Hepatic stellate cell (primary cell): ENCODE measurements around the gene LCN1.
"Not testable (repeated sequence)": the region's sequence is repeated elsewhere in the genome, so short reads cannot be mapped to it uniquely, and the experiment has no call there.

ENCODE experiments used
- DNase-seq: peaks from one replicate; pipeline ENCODE4 v3.0.0; 2011; ENCODE audit warnings: low spot score

Gene LCN1

DNA sequence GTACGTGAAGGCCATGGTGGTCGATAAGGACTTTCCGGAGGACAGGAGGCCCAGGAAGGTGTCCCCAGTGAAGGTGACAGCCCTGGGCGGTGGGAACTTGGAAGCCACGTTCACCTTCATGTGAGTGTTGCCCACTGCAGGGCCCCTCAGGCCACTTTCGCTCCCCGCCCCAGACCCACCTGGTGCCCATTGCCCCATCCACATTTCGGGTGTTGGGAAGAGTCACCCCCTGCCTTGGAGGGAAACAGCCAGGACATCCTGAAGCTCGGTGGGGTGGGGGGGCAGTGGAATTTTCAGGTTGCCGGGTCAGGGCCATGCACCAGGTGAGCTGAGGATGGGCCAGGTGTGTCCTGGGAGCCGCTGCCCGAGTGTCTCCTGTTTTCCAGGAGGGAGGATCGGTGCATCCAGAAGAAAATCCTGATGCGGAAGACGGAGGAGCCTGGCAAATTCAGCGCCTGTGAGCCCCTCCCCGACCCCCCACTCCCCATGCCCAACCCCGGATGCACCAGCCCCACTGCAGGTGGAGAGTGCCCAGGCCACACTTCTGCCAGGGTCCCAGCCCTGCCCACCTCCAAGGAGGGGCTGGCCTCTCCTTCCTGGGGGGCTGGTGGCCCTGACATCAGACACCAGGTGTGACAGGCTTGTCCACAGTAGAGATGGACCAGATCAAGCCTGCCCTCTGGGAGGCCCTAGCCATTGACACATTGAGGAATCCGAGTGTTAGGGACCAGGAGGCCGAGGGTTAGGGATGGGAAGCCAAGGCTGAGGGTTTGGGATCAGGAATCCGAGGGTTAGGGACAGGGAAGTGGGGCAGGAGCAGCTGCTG is 25.8 kb downstream of the LCN1 start:
- DNase-seq: not testable (repeated sequence)

DNA sequence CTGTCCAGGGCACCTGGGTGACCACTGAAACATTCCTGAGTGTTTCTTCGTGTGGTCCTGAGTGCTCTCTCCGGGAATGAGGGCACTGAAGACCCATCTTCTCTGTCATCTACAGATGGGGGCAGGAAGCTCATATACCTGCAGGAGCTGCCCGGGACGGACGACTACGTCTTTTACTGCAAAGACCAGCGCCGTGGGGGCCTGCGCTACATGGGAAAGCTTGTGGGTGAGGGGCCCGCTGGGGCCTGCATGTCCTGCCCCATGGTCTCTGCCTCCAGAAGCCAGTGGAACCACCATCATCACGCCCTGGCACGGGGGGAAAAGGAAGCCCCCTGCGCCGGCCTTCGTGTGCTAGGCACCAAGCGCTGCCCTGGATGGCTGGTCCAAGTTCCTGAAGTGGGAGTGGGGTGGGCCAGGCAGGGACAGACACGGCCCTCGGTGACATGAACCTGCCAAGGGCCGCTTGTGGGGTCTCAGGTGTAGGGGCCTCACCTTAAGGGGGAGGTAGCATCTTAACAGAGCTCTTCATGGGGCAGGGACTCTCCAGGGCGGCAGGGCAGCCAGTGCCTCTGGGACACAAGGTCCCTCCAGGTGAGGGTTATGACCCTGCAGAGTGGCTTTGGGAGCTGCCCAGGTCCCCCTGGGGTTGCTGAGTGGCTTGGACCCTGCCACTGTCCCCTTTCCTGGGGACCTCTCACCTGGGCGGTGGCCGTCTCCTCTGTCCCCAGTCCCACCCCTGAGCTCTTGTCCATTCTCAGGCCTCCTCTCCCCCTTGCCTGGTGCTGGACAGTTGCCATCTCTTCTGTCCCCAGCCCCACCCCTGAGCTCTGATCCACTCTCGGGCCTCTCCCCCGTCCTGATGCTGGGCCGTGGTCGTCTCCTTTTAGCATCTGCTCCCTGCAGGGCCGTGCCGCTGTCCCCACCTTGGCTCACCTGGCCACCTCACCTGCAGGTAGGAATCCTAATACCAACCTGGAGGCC is 26.8 kb downstream of the LCN1 start:
- DNase-seq: no peak

DNA sequence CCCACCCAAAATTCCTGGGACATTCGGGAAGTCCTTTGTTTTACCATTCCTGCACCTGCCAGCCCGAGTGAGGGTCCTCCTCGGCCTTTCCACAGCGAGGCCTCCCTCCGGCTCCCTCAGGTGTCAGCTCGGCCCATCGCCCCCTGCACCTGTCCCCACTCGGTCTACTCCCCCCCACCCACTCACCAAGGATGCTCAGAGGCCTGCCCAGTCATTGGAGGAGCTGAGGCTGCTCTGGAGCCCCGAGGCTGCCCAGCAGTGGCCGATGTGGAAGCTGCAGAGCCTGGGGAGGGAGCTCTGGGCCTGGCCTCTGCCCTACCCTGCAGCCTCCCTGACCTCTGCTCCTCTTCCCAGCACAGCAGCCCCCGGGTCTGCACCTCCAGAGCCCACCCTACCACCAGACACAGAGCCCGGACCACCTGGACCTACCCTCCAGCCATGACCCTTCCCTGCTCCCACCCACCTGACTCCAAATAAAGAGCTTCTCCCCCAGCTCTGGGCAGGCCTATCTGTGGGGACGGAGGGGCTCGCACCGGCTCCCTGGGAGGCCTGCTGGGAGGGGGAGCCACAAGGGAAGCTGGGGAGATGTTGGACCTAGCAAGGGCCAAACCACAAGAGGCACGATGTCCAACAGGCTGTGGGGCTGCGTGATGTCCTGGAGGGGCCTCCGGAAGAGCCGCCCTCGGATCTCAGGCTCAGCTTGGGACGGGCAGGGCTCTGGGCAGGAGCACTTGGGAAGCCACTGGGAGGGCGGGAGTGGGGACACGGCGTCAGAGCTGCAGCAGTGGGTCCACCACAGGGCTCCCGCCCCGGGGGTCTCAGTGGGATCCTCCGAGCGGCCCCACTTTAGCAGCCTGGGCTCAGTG is 28.5 kb downstream of the LCN1 start:
- DNase-seq: not testable (repeated sequence)

DNA sequence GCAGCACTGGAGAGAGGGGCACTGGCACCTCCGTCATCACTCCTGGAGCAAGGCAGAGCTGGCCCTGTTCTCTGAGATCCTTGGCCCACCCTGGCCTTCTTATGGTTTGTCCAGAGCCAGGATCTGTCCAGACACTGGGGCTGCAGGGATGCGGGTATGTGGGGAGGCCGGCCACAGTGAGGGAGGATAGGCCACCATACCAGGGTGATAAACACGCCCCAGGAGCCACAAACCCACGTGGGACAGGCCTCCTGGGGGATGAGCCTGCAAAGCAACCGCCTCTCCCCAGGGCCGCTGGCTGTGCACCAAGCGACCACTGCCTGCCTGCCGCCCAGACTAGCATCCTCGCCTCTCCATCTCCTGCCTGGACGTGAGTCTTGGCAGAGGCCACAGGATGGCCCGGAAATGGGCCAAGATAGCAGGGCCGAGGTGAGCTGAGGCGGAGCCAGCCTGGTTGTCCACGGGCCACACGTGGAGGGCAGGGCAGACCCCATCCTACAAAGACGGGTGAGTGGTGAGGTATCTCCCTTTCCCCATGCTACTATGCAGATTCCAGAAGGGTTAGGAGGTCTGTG is 29.2 kb downstream of the LCN1 start:
- no peak for DNase-seq

DNA sequence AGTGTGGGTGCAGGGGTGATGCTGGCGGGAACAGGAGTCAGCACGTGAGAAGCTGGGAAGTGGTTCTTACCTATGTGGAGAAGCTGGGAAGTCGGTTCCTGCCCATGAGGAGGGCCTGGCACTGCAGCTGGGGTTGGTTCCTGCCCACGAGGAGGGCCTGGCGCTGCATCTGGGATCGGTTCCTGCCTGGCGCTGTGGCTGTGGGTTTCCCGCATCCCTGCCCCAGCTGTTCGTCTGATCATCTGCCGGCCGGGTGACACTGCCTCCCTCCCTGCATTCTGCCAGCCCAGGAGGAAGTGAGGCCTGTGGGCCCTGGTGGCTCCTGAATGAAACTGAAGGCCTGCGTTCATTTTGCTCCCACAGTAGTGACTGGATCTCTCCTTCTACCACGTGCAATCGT is 29.8 kb downstream of the LCN1 start:
- DNase-seq: no peak

DNA sequence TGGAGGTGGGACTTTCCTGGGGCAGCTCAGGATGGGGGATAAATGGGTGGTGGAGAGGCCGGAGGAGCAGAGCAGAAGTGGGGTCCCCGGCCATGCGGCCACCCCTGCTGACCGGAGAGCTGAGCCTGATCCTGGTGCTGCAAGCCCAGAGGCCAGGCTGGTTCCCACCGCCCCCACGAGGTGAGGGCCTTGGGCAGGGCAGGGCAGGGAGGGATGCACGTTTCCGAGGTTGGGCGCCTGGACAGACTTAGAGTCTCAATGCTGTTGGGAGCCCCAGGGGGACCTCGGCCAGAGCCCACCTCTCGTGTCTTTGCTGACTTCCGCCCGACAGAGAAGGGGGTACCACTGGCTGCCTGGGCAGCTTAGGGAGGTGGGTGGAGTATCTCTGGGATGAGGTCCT is 30.2 kb downstream of the LCN1 start:
- DNase-seq: no peak

DNA sequence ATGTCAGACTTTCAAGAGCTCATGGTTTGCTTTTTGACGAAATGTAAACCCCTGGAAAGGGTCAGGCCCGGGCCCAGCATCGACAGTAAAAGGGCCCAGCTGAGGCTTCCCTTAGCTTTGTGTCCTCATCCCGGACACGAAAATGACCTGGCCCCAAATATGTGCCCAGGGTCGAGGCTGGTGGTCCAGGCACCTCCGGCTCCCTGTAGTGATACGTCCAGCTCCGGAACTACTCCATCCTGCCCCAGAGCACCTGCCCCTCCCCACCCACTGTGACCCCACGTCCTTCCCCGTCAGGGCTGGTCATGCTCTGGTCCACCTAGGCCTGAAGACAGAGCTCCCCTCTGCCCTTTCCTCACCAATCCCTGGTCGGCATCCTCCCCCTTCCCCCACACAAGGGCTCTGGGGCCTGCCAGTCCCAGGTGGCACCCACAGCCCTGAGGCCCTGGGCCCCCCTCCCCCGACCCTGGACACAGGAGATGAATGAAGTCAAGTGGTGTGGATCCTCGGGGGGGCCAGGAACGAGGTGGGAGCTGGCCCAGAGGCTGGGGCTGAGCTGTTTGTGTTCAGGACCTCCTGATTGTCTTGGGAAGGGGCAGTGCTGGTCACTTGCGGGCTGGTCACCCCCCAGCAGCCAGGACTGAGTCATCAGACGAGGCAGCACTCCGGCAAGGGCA is 30.9 kb downstream of the LCN1 start:
- DNase-seq: no peak

DNA sequence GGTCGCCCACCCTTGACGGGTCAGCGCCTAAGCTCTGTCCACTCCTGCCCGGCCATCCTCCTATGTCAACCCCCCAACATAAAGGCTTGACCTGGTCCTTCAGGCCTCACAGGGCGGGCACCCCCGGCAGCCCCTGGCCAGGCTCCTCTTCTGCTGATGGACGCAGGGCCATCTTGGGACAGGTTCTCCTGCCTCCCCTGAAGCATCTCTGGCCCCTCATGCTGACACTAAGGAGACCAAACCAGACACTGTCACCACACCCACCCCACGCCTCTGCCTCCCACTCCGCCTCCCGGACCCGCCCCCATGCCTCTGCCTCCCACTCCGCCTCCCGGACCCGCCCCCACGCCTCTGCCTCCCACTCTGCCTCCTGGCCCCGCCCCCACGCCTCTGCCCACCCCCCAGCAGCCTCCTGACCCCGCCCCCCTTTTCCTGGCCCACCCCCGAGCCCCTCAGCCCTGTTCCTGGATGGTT is 31.5 kb downstream of the LCN1 start:
- DNase-seq: no peak

DNA sequence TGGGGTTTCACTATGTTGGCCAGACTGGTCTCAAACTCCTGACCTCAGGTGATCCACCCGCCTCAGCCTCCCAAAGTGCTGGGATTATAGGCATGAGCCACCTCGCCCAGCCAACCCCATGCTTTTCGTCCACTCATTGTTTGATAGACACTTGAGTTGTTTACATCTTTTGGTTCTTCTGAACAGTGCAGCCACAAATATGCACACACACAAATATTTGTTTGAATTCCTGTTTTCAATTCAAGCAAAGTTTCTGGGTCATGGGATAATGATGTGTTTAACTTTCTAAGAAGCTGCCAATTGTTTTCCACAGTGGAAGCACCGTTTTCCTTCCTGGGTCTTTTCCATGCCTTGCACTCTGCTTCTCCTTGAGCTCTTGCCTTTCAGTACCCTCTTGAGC is 33.5 kb downstream of the LCN1 start:
- no peak for DNase-seq

DNA sequence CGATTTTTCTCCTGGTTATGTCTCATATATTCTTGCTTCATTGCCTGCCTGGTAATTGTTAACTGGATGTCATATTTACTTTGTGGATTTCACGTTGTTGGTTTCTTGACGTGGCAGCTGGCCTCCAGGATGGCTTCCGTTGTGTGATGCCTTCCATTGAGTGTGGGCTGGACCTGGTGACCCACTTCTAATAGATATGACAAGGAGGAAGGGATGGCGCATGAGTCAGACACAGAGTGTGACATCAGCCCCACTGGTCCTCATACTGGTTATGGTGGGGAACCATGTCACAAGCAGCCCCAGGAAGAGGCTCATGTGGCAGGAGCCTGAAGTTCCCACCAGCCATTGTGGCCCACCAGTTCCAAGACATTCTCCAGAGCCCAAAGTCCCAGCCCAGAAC is 34.0 kb downstream of the LCN1 start:
- no peak for DNase-seq

DNA sequence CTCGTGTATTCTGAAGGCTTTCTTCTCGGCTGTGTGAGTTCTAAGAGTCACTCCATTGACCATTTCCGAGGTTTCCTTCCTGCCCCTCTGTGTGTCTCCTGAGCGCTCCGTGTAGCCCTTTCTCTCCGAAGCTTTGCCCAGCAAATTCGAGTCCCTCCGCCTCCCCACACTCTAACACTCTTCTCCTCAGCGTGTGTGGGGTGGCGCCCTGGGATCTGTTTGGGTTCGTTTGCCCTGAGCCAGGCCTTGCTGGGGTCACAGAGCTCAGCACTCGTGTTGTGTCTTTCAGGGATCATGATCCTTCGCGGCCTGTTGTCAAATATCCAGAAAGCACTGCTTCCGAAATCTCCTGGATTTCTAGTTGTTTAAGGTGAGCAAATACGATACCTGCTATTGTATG is 34.7 kb downstream of the LCN1 start:
- no peak for DNase-seq

DNA sequence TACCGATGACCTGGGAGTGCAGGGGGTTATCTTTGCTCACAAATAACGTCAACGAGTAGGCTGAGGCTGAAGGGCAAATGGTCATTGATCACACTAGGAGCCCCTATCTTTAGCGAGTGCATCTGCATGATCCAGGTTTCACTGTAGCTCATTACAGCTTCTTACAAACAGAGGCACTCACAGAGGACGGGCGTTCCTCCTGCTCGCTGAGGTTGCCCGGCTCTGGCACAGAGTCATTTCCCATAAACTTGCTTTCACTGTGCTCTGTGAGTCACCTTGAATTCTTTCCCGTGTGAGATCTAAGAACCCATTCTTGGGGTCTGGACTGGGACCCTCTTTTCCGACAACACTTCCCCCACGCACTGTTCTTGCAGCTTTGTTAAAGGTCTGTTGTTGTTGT is 38.4 kb downstream of the LCN1 start:
- DNase-seq: no peak

DNA sequence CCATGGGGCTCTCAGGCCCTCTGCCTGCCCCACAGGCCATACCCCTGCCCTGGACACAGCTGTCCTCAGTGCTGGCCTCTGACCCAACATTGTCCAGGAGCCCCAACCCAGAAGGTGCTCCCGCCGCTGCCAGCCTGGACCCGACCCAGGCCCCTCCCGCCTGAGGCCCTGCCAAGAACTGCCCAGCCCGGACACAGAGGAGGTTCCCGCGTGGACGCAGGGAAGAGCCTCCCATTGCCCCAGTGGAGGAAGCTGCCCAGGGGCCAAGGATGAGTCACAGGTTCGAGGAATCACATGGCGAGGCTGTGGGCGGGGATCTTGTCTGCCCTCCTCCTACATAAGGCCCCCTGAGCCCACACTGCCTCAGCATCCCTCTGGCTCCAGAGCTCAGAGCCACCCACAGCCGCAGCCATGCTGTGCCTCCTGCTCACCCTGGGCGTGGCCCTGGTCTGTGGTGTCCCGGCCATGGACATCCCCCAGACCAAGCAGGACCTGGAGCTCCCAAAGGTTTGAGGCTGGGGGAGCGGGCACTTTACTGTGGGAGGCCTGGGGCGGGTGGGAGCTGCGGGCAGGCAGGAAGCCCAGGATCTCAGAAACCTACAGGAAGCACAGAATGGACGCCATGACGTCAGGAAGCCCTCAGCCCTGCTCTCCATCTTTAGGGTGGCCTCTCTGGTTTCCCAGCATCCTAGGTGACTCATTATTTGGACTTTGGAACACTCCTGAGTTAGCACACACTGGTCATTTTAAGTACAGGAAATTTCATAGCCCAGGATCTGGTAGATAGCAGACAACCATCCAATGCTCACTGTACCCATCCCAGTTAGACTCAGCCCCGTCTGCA is 40.4 kb downstream of the LCN1 start, which contains the start of gene PAEP:
Gene PAEP (plus strand): TSS at position 366 of the 844 bp plus-strand sequence.
- DNase-seq: no peak

DNA sequence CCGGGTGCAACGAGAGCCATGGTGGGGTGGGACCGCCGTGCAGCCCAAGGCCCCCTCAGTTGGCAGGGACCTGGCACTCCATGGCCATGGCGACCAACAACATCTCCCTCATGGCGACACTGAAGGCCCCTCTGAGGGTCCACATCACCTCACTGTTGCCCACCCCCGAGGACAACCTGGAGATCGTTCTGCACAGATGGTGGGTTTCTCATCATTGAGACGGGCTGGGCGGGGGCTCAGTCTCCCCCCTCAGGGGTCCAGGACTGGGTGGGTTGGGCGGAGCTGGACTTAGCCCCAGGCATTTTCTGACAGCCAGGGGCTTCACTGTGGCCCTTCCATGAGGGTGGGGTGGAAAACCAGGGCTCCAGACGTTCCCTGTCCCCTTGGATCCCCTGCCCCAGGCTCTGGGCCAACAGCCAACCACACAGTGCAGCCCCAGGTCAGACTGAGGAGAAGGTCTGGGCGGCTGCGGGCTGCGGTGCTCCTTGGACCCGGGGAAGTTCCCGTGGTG is 41.0 kb downstream of the LCN1 start:
- no peak for DNase-seq

DNA sequence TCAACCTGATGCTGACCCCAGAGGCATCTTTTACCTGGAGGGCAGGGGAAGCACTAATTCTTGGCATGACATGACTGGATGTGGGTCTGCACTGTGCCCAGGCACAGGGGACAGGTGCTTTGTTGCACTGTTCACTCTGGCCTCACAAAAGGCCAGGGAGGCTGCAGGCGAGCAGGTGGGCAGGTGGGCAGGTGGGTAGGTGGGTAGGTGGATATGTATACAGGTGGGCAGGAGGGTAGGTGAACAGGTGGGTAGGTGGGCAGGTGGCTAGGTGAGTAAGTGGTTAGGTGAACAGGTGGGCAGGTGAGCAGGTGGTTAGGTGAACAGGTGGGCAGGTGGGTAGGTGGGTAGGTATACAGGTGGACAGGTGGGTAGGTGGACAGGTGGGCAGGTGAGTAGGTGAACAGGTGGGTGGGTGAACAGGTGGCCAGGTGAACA is 41.8 kb downstream of the LCN1 start:
- no peak for DNase-seq

DNA sequence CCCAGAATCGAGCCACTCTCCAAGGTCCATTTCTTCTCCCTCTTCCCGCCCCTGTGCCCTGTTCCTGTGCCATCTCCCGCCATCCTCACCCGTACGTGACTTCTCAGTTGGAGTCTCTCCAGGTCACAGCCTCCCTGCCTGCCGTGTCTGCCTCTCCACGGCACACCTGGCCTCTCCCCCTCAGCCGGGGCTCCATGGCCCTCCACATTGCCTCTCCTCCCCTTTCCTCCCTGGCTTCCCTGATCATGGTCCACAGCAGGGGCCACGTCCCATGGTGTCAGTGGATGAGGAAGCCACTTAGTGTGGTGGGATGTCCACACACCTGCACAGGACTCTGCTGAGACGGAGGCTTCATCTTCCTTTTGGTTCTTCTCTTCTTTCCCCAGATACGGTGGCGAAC is 42.6 kb downstream of the LCN1 start:
- no peak for DNase-seq

DNA sequence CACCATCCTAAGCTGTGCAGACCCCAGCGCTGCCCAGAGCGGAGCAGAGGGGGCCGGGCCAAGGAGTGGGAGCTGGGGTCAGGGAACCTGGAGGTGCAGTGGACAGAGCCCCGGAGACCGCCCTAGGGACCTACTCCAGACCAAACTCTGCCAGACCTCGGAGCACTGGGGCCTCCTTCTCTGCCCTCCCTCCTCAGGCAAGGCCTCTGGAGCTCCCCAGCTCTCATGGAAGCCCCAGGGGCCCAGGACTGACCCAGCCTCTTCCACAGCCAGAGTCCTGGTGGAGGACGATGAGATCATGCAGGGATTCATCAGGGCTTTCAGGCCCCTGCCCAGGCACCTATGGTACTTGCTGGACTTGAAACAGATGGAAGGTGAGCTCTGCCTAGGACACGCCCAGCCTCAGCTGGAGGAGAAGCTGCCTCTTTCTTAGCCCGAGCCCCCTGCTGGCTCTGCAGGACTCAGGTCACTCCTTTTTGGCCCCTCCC is 43.9 kb downstream of the LCN1 start:
- DNase-seq: no peak

DNA sequence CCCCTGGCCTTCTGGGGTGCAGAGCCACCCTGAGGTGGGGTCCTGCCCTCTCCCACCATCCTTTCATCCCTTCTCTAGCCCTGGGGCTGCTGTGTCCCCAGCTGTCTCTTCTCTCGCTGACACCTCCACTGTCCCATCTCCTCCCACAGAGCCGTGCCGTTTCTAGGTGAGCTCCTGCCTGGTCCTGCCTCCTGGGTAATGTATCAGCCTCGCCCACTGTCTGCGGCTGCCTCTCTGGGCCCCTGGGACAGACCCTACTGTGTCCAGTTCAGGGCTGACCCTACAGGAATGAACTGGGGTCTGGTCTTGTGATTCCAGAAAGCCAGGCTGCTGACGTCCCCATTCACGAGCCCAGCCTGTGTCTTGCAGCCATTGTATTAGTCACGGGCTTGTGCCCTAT is 44.4 kb downstream of the LCN1 start:
- DNase-seq: no peak

DNA sequence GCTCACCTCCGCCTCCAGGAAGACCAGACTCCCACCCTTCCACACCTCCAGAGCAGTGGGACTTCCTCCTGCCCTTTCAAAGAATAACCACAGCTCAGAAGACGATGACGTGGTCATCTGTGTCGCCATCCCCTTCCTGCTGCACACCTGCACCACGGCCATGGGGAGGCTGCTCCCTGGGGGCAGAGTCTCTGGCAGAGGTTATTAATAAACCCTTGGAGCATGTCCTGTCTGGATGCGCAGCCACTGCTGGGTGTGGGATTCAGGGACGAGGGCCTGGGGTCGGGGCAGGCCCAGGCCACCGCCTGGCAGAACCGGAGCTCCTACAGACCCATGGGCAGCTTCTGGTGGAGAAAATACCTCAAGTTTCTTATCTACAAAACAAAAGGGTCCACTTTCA is 45.3 kb downstream of the LCN1 start:
- no peak for DNase-seq

DNA sequence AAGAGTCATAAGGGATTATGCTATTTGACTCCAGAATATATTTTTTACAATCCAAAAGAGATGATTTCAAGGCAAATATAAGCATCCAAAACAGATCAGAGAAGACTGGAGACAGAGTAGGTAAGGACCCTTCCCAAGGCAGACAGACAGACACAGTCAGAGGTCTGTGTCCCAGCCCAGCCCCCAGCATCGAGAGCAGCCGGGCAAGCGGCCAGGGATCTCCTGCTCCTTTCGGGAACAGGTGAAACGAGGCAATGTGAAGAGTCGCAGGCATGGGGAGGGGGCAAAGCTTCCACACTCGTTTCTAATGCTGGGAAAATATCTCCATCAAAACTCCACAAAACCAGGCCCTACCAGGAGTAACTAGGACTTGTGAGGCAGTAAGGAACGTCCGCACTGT is 46.1 kb downstream of the LCN1 start:
- no peak for DNase-seq
